Nucleus accumbens (tissue), 56 donors: ENCODE results near the gene ABCC12.

Experiments
- DNase-seq, 56 donors: peaks; one replicate each; lab custom pipeline; 2025; lab: John Stamatoyannopoulos, UW

Gene ABCC12

DNA sequence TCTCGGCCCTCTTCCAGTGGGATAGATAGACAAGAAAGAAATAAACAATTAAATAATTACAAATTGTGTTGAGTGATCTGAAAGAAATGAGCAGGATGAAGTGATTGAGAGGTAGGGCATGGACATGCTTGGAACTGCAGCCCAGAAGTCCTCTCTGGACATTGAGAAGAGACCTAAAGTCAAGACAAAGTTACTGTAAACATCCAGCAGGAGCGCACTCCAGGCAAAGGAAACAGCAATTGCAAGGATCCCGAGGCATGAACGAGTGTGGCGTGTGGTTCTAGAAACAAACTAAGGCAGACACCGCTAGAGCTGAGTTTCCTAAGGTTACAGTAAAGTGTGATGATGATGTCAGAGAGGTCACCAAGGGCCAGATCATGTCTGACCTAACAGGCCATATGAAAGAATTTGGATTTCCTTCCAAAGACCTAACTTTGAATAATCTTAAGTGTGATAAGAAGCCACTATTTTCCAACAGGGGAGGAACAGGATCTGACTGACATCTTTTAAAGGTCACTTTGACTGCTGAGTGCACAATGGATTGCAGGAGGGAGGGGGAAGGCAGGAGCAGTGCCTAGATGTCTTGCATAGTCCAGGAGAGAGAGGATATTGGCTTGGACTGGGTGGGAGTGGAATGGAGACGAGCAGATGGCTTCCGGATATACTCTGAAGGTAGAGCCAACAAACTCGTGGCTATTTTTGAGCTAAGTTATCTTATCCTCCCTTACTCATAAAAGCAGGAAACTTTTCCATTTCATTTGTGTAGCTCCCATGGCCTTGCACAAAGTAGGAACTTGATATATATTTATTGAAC lies 19.0 kb downstream of the ABCC12 start:
- no peak for DNase-seq

DNA sequence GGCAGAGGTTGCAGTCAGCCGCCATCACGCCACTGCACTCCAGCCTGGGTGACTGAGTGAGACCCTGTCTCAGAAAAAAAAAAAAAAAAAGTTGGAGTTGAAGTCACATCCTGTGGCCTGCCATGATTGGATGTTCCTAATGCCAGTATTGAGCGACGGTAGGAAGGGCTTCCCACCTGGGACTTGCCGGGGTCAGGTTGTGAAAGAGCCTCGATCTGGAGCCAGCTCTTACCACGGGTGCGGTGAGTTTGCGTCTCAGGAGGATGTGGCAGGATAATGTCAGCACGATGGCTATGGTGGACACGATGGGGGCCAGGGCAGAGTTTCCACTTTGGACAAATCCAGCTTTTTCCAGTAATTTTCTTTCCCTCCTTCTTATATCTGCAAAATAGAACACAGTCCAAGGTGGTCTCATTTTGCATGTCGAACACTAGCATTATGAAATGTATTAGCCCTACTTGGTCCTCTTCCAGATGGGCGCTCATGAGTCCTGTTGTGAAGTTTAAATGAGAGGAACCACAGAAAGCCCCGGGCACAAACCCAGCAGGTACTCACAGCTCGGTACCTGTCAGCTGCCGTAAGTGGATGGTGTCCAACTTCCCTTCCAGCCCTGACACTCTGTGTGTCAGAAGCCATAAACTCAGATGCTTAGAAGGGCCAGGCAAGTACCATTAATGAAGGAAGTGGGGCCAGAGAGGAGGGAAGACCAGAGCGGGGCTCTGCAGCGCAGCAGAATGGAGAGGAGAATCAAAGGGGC lies 22.2 kb downstream of the ABCC12 start:
- no peak for DNase-seq

DNA sequence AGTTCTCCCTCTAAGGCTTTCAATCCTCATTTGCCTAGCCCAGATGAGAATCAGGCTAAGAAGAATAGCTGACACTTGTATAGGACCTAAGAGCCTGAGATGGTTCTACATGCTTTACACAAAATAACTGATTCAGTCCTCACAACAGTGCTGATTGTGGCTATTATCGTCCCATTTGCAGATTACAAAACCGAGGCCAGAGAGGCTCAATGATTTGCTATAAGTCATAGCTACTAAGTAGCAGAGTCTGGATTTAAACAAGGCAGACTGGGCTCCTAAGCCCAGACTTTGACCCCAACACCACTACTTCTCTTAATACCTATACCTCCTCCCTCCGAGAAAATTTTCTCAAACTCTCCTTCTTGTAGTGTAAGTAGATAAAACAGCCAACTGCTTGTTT lies 23.1 kb downstream of the ABCC12 start:
- DNase-seq: no peak

DNA sequence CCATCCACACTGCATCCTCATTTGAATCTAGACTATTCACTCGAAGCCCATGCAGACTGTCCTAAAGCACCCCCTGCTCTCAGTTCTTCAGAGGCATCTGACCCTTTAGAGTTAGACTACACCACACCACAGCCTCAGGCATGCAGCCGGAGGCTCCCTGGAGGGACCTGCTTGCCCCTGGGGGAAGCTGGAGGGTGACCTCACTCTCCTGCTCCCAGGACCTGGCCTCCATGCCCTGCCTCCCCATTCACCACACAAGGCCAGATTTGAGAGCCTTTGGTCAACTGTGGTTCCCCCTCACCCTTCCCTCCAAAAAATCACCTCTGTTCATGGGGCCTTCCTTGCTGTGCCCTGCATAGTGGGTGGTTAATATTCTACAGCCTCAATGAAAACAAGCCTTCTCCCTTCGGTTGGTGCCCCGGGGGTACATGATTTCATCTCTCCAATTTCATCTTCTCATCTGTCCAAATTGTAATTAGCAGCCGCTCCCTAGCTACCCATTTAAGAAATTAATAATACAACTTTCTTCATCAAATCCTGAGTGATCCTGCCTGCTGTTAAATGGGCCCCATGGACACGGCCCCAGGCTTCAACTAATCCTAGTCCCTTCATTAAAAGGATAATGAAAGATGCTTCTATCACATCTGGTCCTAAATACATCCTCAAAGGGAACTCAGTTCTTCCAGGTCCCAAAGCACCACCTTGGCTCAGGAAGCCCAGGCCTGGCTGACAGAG lies 24.4 kb downstream of the ABCC12 start:
- DNase-seq: no peak

DNA sequence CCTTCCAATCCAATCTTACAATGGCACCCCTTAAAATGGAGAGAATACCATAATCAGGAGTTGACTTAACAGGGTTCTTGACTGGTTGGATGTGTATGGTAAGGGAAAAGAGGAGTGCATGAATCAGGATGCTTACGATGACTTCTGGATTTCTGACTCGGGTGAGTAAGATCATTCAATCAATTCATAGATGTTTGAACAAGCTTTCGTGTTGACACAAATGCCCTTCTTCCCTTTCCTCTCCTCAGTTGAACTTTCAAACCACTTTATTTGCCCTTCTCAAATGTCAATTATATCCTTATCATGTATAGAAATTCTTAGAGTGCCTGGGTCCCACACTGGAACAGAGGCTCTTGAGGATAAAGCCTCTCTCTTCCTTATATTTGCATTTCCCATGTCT lies 25.9 kb downstream of the ABCC12 start:
- no peak for DNase-seq

DNA sequence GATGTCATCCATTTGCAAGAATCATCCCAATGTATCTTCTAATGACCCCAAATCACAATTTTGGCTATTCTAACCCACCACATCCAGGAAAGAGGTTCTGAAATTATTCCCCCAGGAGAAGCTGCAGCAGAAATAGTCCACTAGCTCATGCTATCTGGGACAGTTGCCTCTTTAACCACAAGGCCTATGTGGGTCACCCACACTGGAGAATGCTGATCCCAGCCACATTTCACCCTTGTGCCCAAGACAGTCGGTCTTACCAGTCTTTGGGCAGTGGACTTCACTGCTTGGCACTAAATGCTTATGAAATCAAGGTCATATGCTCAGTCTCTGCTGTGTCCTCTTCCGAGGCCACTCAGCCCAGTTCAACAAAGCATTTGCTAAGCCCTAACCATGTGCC lies 27.0 kb downstream of the ABCC12 start:
- DNase-seq: no peak

DNA sequence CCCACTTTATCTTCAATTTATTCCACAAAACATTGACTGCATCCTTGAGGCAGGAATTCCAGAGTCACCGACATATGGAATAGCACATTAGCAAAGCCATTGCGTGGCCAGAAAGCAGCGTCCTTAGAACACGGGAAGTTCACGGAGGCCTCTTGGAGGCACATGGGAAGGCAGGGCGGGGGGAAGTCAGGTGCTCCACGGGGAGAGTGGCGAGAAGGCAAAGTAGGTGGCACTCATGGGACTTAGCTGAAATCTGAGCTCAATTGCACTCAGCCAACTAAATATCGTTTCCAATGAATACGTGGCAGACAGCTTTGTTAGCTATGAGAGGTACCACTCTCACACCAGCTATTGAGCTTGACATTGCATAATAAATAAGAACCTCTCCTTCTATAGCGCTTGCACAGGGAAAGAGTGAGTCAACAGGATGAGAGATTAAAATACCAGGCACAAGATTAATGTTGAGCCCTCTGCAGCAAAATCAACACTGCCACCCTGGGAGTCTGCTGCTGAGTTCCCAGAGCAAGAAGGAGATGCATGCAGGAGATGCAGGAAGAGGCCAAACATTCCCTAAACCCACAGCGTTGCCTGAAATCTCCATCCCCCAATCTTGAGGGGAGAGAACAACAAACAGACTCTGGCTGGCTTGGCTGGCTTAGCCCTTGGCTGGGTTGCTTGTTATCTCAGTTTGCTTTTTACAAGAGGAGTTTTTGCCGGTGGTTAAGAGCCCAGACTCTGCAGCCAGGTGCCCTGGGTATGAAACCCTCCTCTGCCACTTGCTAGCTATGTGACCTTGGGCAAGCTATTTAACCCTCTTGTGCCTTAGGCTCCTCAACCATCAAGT lies 28.8 kb downstream of the ABCC12 start:
- DNase-seq: peak in 7 of 56 donors; percentile 14 to 45 (median 20)

DNA sequence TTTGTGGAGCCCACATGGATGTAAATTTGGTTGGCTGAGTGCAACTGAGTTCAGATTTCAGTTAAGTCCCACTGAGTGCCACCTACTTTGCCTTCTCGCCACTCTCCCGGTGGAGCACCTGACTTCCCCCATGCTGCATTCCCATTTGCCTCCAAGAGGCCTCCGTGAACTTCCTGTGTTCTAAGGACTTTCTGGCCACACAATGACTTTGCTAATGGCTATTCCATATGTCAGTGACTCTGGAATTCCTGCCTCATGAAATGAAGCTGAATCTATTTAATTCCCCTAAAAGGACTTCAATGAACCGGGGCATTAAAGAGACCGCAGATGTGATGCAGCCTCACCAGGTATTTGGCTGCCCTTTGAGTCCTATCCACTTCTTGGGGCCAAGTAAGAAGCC lies 29.9 kb downstream of the ABCC12 start:
- no peak for DNase-seq

DNA sequence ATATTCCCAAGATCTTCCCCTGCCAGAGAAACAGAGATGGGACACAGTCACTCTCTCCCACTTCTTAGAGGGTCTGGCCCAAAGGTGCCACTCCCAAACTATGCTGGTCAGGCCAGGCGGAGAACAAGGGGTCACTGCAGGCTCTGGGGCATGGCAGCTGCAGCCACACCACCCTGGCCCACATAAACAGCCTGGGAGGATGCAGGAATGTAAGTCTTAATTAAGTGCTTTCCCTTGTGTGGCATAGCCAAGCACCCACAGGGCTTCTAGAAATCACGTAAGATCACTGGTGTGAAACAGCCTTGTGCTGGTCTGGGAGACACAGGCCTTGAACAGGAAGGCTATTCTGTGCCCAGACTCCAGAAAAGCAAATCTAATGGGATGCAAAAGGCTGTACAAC lies 31.5 kb downstream of the ABCC12 start:
- DNase-seq: no peak

DNA sequence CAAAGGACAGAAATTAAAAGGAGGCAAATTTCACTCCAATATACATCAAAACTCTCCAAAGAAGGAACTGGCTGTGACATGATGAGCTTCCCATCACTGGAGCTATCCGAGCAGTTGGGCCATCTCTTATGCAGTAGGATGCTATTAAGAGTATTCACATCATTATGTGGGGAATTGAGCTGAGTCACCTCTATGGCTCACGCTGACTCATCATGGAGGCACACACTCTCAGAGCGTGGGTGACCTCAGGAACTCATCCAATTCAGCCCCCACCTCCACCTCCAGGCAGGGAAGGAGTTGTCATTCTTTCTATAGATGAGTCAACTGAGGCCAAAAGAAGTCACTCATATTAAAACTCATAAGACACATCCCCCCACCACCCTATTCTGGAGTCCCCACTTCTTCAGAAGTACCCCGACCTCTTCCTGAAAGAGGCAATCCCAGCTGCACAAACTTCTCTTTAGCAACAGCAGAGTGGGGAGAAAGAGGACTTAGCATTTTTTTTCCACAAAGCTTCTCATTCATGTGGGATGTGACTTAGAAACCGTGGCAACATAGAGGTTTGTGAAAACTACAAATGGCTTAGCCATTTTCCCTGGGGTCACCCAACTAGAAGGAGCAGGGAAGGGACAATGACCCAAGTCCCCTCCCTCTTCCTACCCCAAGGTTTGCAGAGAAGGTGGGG lies 32.5 kb downstream of the ABCC12 start:
- peak in 42 of 56 donors; percentile 8 to 88 (median 52) for DNase-seq

DNA sequence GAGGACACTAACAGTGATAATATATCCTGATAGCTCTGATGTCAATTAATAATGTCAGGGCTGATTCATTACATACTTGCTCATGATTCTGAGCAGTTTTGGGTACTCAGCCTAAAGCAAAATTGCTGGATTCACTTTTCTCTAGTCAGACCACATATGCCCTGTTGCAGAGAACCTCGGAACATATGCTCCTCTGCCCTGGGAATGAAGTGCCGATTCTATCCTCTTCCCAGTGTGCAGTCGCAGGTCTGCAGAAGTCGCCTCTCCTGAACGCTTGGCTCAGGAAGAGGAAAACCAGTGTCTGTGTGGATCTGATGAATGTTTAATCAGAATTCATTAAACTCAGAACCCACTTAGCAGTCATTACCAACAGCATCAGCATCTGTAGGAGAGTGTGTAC lies 34.5 kb downstream of the ABCC12 start:
- DNase-seq: no peak

DNA sequence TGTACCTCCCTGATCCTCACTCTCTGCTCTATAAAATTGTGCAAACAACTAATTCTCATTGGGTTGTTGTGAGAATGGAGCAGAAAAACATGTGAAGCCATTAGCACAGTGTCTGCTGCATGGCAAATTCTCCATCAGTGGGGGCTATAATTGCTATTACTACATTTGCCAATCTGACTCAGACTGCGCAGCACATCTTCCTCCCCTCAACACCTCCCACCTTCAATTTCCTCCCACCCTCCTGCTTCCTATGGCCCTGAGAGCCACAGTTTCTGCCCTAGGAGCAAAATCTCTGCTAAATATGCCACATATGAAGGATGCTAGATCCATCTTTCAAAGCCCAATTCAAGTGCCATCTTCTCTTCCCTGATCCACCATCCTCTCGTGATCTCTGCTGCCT lies 37.0 kb downstream of the ABCC12 start:
- peak in 12 of 56 donors; percentile 4 to 48 (median 26) for DNase-seq

DNA sequence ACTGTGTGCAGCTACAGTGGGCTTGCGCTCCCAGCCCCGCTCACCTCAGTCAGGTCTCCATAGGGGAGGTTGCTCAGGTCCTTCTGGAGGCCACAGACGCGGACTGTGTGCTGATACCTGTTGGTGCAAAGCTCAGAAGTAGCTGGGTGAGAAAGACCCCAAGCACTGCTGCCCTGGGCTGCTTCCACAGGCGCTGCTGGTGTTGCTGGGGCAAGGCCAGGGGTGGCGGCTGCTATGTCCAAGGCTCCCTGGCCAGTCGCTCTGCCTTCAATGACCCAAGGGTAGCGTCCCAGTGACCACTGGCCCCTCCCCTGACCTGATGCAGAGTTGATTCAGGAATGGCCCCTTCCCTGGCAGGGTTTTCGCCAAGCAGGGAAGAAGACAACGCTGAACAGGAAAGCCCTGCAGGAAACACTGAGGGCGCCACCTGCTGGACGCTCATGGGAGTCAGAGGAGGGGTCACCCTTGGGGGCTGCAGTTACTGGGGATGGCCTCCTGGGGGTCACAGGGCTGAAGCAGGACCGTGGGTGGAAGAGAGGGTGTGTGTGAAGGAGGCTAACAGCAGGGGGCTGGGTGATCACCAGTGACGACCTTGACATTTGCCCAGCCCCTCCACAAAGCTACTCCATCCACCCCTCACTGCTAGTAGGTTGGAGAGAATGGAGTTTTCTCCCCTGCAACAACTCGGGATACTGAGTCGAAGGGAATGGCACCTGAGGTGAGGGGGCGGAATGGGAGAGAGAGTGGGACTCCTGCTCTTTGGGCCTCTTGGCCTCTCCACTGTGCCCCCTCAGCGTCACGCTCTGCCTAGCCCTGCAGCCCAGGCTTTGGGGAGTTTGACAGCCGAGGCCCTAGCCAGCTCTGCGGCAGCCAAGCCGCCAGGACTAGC lies 38.3 kb downstream of the ABCC12 start:
- peak in 23 of 56 donors; percentile 2 to 63 (median 15) for DNase-seq

DNA sequence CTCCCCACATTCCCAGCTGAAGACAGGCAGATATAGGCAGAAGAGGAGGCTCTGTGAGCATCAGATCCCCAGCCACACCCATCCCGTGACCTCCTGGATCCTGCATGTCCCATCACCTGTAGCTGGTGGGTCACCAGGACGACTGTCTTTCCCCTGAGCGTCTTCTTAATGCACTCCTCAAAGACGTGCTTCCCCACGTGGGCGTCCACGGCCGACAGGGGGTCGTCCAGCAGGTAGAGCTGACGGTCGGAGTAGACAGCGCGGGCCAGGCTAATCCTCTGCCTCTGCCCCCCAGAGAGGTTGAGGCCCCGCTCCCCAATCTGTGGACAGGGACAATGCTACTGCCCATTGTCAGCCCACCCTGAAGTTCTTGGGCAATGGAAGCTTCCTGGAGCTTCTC lies 40.5 kb downstream of the ABCC12 start:
- no peak for DNase-seq

DNA sequence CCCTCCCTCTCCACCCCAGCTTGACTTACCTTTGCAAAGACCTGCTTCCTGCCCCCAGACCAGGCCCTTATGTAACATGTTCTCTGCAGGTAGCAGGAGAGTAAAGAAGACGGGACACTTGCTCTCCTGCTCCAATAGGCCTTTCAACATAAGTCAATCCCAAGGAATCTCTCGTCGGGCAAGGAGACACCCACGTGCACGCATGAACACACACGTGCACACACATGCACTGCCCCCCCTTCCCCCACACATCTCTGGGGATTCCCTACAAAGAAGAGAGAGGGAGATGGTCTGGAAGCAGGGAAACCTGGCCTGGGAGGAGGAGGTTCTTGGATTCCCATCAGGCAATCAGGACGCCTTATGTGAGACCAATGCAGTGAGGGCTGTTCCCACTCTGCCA lies 41.4 kb downstream of the ABCC12 start:
- DNase-seq: no peak

DNA sequence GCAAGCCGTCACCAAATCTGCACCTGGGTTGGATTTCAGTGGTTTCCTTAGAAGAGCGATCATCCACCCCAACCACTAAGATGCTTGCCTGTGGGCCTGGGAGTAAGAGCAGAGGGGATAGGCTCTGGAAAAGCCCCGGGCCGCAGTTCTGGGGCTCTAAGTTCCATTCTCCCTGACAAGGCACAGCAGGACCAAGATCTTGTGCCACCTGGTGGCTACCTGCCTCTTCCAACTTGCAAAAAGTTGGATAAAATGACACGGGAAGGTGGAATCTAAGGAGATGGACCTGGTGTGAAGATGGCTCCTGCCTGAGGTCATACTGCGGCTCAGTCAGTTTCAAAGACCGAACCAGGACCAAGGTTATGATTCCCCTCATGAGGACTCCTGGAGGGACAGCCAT lies 42.3 kb downstream of the ABCC12 start:
- no peak for DNase-seq

DNA sequence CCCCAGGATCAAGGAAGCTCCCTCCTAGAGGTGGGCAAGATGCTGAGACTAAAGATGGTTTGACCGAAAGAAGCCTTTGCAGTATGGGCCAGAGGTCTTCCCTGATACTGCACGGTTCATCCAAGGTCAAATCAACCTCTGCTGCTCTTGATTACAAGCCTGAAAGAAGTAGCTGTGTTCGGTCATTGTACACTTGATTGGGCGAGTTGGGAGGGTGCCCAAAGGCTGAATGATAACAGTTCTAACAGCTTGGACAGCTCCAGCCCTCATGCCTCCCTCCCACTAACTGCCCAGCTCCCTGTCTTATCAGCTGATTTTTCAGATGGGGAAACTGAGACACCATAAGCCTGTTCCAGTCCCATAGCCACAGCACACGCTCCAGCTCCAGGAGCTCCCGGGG lies 42.8 kb downstream of the ABCC12 start:
- no peak for DNase-seq

DNA sequence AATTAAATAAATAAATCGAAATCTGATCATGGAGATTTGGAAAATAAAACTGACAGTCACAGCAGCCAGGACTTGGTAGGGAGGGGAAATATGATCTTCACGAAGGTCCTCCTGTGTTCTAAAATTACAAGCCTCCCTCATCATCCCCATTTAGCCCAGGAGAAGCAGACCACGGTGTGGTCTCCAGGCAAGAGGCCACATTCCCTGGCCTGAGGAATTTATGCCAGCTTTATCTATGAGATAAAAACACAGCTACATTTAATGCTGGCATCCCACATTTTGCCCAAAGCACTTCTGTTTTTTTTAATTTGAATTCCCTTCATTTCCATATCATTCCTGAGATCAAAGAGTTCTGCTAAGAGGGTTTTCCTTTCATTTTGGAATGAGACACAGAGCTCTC lies 43.2 kb downstream of the ABCC12 start:
- DNase-seq: no peak

DNA sequence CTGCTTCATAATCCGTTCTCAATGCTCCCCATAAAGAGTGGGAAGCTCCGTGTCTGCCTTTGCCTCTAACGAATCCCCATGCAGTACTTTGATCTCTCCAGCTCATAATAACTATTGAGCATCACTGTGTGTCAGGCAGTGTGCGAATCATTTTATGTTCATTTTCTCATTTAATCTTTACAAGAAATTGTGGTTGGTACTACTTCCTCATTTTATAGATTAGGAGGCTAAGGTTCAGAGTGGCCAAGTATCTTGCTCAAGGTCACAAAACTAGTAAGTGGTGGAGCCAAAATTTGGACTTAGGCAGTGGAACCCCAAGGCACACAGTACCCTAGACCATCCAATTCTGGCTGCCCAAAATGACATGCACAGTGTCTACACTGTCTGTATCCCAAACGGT lies 44.8 kb downstream of the ABCC12 start:
- no peak for DNase-seq
